Aorta (tissue), 5 donors: Measurements from ENCODE around the gene AHSP. TPM values are rescaled to one million over a fixed set of nuclear protein-coding genes. Genes with fewer than 3 reads are reported as not detected.
"Not testable (repeated sequence)": the region's sequence is repeated elsewhere in the genome, so short reads cannot be mapped to it uniquely, and the experiment has no call there.

Experiments used
- ATAC-seq: fragments of 200-7000 bp; cut with Tn5 transposase; one replicate; pipeline ENCODE4 v1.9.1; 2022; ENCODE audit warnings: moderate library complexity; ENCODE audit not compliant: low FRiP score
- DNase-seq, 2 donors: peaks; one replicate each; pipeline ENCODE4 v3.0.0-alpha.2; 2020
- H3K27ac ChIP-seq, 2 donors: one replicate each; pipeline ENCODE4 v1.5.1; 2013; ENCODE audit warnings: low read length in 2 of 2, mild to moderate bottlenecking in 2 of 2, moderate library complexity in 2 of 2, control low read depth in 1 of 2, inconsistent platforms in 1 of 2, low read depth in 1 of 2
- H3K27me3 ChIP-seq, 2 donors: one replicate each; pipeline ENCODE4 v1.6.1; 2013; ENCODE audit warnings: control low read depth in 1 of 2, low read length in 1 of 2, mild to moderate bottlenecking in 1 of 2, moderate library complexity in 1 of 2; ENCODE audit not compliant: insufficient read depth in 2 of 2, control insufficient read depth in 1 of 2
- H3K36me3 ChIP-seq, 2 donors: one replicate each; pipeline ENCODE4 v1.6.1; 2013; ENCODE audit warnings: control low read depth in 1 of 2, low read length in 1 of 2, mild to moderate bottlenecking in 1 of 2; ENCODE audit not compliant: insufficient read depth in 2 of 2, control insufficient read depth in 1 of 2
- H3K4me1 ChIP-seq, 2 donors: one replicate each; pipeline ENCODE4 v1.6.1; 2013; ENCODE audit warnings: low read length in 2 of 2, control low read depth in 1 of 2, mild to moderate bottlenecking in 1 of 2, moderate library complexity in 1 of 2; ENCODE audit not compliant: insufficient read depth in 2 of 2, control insufficient read depth in 1 of 2
- H3K4me3 ChIP-seq, 2 donors: one replicate each; pipeline ENCODE4 v1.5.1; 2013; ENCODE audit warnings: low read length in 2 of 2, control low read depth in 1 of 2, mild to moderate bottlenecking in 1 of 2
- H3K9me3 ChIP-seq: one replicate; pipeline ENCODE4 v1.6.1; 2013; ENCODE audit warnings: mild to moderate bottlenecking, low read length; ENCODE audit not compliant: control insufficient read depth
- WGBS, 2 donors: extraction: QIAGEN DNeasy Blood & Tissue Kit; methylation state at CpG; one replicate each; pipeline ENCODE4 v1.1.7; 2013; 5-methylcytosine and 5-hydroxymethylcytosine counted together
- intact Hi-C, 2 donors: fragments of 100-400 bp; cut with DNase I; formaldehyde crosslinking; loops; one replicate each; pipeline versions ENCODE4 v1.14.2 to v1.15.0; 2022
- long read RNA-seq, 2 donors: library from polyadenylated mRNA; unstranded; transcript quantifications; one replicate each; pipeline ENCODE4 v2.0.0, GENCODE V29; 2020 to 2021
- polyA plus RNA-seq, 2 donors: library from polyadenylated mRNA; stranded (reverse); fragments of 200-250 nt; gene quantifications; one replicate each; pipeline ENCODE4 v1.2.3, GENCODE V29; 2013
- total RNA-seq, 2 donors: library from RNA; stranded (reverse); fragmentation: NEBNext Ultra II Directional; extraction: Animal tissue kit (Norgen Biotek cat#: 25700); gene quantifications; one replicate each; pipeline ENCODE4 v1.2.1, GENCODE V29; 2021
- donor health status: healthy with polysubstance abuse.
- donor health status: Bipolar disorder and iron deficiency.
- donor health status: DM: no; HTN: no; CAD: no.
- donor health status: DM: no; HTN: no; CAD: no.
- donor health status: DM: yes; HTN: yes; CAD: no.

Gene AHSP
- total RNA-seq (1 to 10 TPM in 1 of 2 donors, not detected in 1; 4.7 TPM), polyA plus RNA-seq (not detected)
- long read RNA-seq, donor 1, result 0 reads
- long read RNA-seq, donor 2, result 0 reads

- no peaks in the 10 kb centered on the region for H3K4me1 ChIP-seq
- H3K36me3 ChIP-seq, result no peaks in the 10 kb centered on the region
- no peak for ATAC-seq
- no peak within 1 kb of the TSS for H3K27ac ChIP-seq
- H3K27me3 ChIP-seq, result no peaks in the 10 kb centered on the region
- intact Hi-C loops, result no loop called here
- no peaks in the 10 kb centered on the region for H3K9me3 ChIP-seq
- no peak for DNase-seq
- H3K4me3 ChIP-seq, result peak within 1 kb of the TSS; percentile 70 to 72
- 70 to 73% methylated on average over 6 of the region's 6 CpGs for WGBS, 2 donors
Measured at GRCh38 chr16:31527734-31528274, at the start of gene AHSP. Gene AHSP, plus strand, starts transcription at chr16:31527900. Its CDS starts 240 bp downstream, at chr16:31528140.

- intact Hi-C loops, result no loop called here
- Histone ChIP-seq H3K4me3 (no peak overlapping the region), H3K4me1 (no peaks in the 10 kb centered on the region), H3K27ac (no peak overlapping the region), H3K36me3 (peaks cover 0 to 11% of the 10 kb centered on the region in 2 donors), H3K9me3 (no peaks in the 10 kb centered on the region), H3K27me3 (no peaks in the 10 kb centered on the region)
- DNase-seq (peak in 1 of 2 donors; percentile 33), ATAC-seq (no peak)
- 70 to 73% methylated on average over 3 of the region's 3 CpGs for WGBS, 2 donors
Measured at GRCh38 chr16:31478956-31479355, 48.7 kb upstream of the AHSP start.

- Histone ChIP-seq H3K27me3 (no peaks in the 10 kb centered on the region), H3K27ac (no peak overlapping the region), H3K36me3 (peaks cover 0 to 7% of the 10 kb centered on the region in 2 donors), H3K4me1 (no peaks in the 10 kb centered on the region), H3K4me3 (no peak overlapping the region), H3K9me3 (no peaks in the 10 kb centered on the region)
- intact Hi-C loops, result no loop called here
- 84 to 85% methylated on average over 9 of the region's 9 CpGs for WGBS, 2 donors
- DNase-seq (no peak), ATAC-seq (no peak)
Measured at GRCh38 chr16:31479751-31480150, 47.9 kb upstream of the AHSP start.

- no peak overlapping the region for H3K27ac ChIP-seq
- no peak overlapping the region for H3K4me3 ChIP-seq
- DNase-seq (peak in 1 of 2 donors; percentile 67), ATAC-seq (no peak)
- H3K9me3 ChIP-seq, result no peaks in the 10 kb centered on the region
- H3K4me1 ChIP-seq, result no peaks in the 10 kb centered on the region
- intact Hi-C loops, result no loop called here
- WGBS, 2 donors, result 17 to 19% methylated on average over 7 of the region's 7 CpGs
- H3K27me3 ChIP-seq, result no peaks in the 10 kb centered on the region
- peaks cover 0 to 4% of the 10 kb centered on the region in 2 donors for H3K36me3 ChIP-seq
Measured at GRCh38 chr16:31480851-31481536, 46.7 kb upstream of the AHSP start.

GRCh38 chr16:31483081-31483480 is 44.6 kb upstream of the AHSP start, which contains the start of gene SLC5A2:
Gene SLC5A2, plus strand, starts transcription at chr16:31483123. Its CDS starts 14 bp downstream, at chr16:31483137.
- no peak for DNase-seq
- H3K27me3 ChIP-seq, result no peaks in the 10 kb centered on the region
- WGBS, 2 donors, result 86% methylated on average over 4 of the region's 4 CpGs

GRCh38 chr16:31484048-31484447 is 43.7 kb upstream of the AHSP start:
- DNase-seq, H3K27me3 ChIP-seq, intact Hi-C loops, H3K9me3 ChIP-seq, ATAC-seq, H3K4me1 ChIP-seq, H3K4me3 ChIP-seq, H3K27ac ChIP-seq, H3K36me3 ChIP-seq: not testable (repeated sequence)
- 90 to 94% methylated on average over 4 of the region's 4 CpGs for WGBS, 2 donors

More at GRCh38 chr16:31483081-31483480, 44.6 kb upstream of the AHSP start, which contains the start of gene SLC5A2:
- Histone ChIP-seq H3K4me1 (no peaks in the 10 kb centered on the region), H3K27ac (no peak within 1 kb of the TSS), H3K36me3 (no peaks in the 10 kb centered on the region), H3K4me3 (no peak within 1 kb of the TSS), H3K9me3 (no peaks in the 10 kb centered on the region)
- no peak for ATAC-seq
- intact Hi-C loops, result no loop called here

GRCh38 chr16:31484491-31485171 is 43.1 kb upstream of the AHSP start:
- ATAC-seq, result no peak
- no peak overlapping the region for H3K4me3 ChIP-seq
- no peaks in the 10 kb centered on the region for H3K4me1 ChIP-seq
- intact Hi-C loops, result no loop called here
- DNase-seq, result peak in 1 of 2 donors; percentile 37
- H3K27me3 ChIP-seq, result no peaks in the 10 kb centered on the region
- H3K9me3 ChIP-seq, result no peaks in the 10 kb centered on the region
- no peaks in the 10 kb centered on the region for H3K36me3 ChIP-seq
- no peak overlapping the region for H3K27ac ChIP-seq
- 36 to 44% methylated on average over 14 of the region's 14 CpGs for WGBS, 2 donors

GRCh38 chr16:31485571-31485970 is 42.1 kb upstream of the AHSP start:
- no peaks in the 10 kb centered on the region for H3K27me3 ChIP-seq
- H3K9me3 ChIP-seq, result no peaks in the 10 kb centered on the region
- 92% methylated on average over 16 to 17 of the region's 17 CpGs for WGBS, 2 donors
- ATAC-seq (no peak), DNase-seq (peak in 1 of 2 donors; percentile 27)
- H3K27ac ChIP-seq, result no peak overlapping the region
- intact Hi-C loops, result no loop called here
- no peaks in the 10 kb centered on the region for H3K4me1 ChIP-seq
- H3K4me3 ChIP-seq, result no peak overlapping the region
- H3K36me3 ChIP-seq, result no peaks in the 10 kb centered on the region
